Mucosa of descending colon (tissue), 3 donors: ENCODE measurements around the gene GATA5. TPM values are rescaled to one million over a fixed set of nuclear protein-coding genes. Genes with fewer than 3 reads are reported as not detected.

ENCODE experiments used
- ATAC-seq: fragments of 200-7000 bp; cut with Tn5 transposase; one replicate; pipeline ENCODE4 v1.9.1; 2020; ENCODE audit warnings: mild to moderate bottlenecking, moderate library complexity
- DNase-seq, 3 donors: peaks; one replicate each; pipeline ENCODE4 v3.0.0-alpha.2; 2020
- H3K36me3 ChIP-seq: fragments of 200-600 bp; one replicate; pipeline ENCODE4 v1.8.0; 2021; ENCODE audit warnings: low read depth, mild to moderate bottlenecking
- H3K4me1 ChIP-seq: fragments of 200-600 bp; one replicate; pipeline ENCODE4 v1.8.0; 2021; ENCODE audit warnings: low read depth, mild to moderate bottlenecking
- H3K4me3 ChIP-seq: fragments of 200-600 bp; one replicate; pipeline ENCODE4 v1.8.0; 2021; ENCODE audit warnings: mild to moderate bottlenecking
- H3K9me3 ChIP-seq: fragments of 200-600 bp; one replicate; pipeline ENCODE4 v1.8.0; 2021; ENCODE audit warnings: mild to moderate bottlenecking
- CTCF ChIP-seq: fragments of 200-600 bp; IDR thresholded peaks from one replicate; pipeline ENCODE4 v1.8.0; 2022; ENCODE audit warnings: antibody characterized with exemption, mild to moderate bottlenecking
- intact Hi-C, 2 donors: fragments of 100-400 bp; cut with DNase I in 1 of 2; cut with micrococcal nuclease in 1 of 2; formaldehyde crosslinking; loops; one replicate each; pipeline versions ENCODE4 v1.11.0 to v1.11.1; 2022; cut with DNase I, micrococcal nuclease
- total RNA-seq, 3 donors: library from RNA; stranded (reverse); fragmentation: NEBNext Ultra II Directional in 2 of 3; extraction: Animal tissue kit (Norgen Biotek cat#: 25700) in 2 of 3; gene quantifications; one replicate each; pipeline versions ENCODE4 v1.2.1 to v1.2.4, GENCODE V29; 2021 to 2023
- donor health status: DM: no; HTN: no; CAD: no; lungs with moderate emphysema.
- donor health status: DM: no; HTN: no; CAD: no.
- donor health status: DM: no; HTN: yes; CAD: no.

Gene GATA5
- total RNA-seq, 3 donors from 2014 or later = 0.14 to 0.22 TPM; not detected in 1

GRCh38 chr20:62459488-62459887 is 16.3 kb downstream of the GATA5 start:
- DNase-seq (no peak), ATAC-seq (no peak)
- TF ChIP-seq CTCF = no peak
- Histone ChIP-seq H3K4me1 (no peaks in the 10 kb centered on the region), H3K36me3 (no peaks in the 10 kb centered on the region), H3K4me3 (no peak overlapping the region), H3K9me3 (no peaks in the 10 kb centered on the region)
- intact Hi-C loops = no loop called here

- TF ChIP-seq CTCF = no peak
- Histone ChIP-seq H3K36me3 (no peaks in the 10 kb centered on the region), H3K4me3 (no peak overlapping the region), H3K4me1 (no peaks in the 10 kb centered on the region), H3K9me3 (no peaks in the 10 kb centered on the region)
- DNase-seq (no peak), ATAC-seq (no peak)
- intact Hi-C loops = no loop called here
Observed at GRCh38 chr20:62458275-62459251, 17.2 kb downstream of the GATA5 start.

DNA sequence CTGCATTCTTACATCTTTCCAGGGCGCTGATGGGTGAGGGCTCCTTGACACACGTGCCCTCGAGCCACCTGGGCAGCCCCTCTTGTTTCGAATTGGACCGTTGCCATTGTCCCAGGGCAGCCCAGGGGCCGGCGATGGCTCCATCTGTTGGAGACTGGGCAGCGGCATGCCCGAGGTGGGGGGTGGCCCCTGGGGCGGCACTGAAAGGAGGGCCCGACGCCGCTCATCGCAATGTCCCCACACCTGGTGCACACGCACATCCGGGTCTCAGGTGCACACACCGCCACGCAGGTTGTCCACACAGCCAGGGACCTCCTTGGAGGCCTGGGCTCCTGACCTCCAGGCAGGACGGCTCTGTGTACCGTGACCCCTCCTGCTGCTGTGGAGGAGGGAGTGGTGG is 18.0 kb downstream of the GATA5 start:
- Histone ChIP-seq H3K9me3 (no peaks in the 10 kb centered on the region), H3K36me3 (no peaks in the 10 kb centered on the region), H3K4me1 (no peaks in the 10 kb centered on the region), H3K4me3 (no peak overlapping the region)
- DNase-seq (no peak), ATAC-seq (no peak)
- TF ChIP-seq CTCF = no peak
- intact Hi-C loops = no loop called here

DNA sequence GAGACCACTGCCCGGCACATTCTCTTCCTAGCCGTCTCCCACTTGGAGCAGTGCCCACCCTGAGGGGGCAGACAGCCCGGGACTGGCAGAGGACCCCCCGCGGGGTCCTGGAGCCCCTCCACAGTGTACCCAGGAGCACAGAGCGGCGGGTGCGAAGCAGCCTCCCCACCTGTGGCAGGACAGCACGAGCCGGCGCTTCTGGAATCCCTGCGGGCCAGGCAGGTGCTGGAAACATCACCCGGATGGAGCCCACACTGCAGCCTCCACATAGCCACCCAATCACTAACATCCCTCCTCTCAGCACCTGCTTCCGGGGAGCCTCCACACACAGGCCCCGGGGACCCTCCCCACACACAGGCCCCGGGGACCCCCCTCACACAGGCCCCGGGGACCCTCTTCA is 18.7 kb downstream of the GATA5 start:
- ATAC-seq (no peak), DNase-seq (no peak)
- Histone ChIP-seq H3K4me3 (no peak overlapping the region), H3K36me3 (no peaks in the 10 kb centered on the region), H3K9me3 (no peaks in the 10 kb centered on the region), H3K4me1 (no peaks in the 10 kb centered on the region)
- intact Hi-C loops = no loop called here
- TF ChIP-seq CTCF = no peak

DNA sequence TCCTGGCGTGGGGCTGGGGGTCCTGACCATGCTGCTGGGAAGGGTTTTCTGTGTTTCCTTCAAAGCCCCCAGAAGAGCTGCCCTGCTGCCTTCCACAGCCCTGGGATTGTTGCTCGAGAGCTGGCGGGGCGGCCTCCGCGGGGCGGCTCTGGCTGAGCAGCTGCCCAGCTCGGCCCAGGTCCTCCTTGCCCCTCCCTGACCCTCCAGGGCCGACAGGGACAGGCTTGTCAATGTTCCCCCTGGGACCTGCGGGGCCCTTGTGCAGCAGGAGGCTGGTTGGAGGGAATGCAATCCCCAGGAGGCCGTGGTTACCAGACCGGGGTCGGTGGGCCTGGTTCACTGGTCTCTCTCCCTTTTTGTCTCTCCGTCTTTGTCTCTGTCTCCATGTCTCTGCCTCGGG is 19.9 kb downstream of the GATA5 start:
- no peaks in the 10 kb centered on the region for H3K36me3 ChIP-seq
- no peaks in the 10 kb centered on the region for H3K4me1 ChIP-seq
- no peaks in the 10 kb centered on the region for H3K9me3 ChIP-seq
- intact Hi-C loops = no loop called here
- no peak overlapping the region for H3K4me3 ChIP-seq
- ATAC-seq (no peak), DNase-seq (no peak)
- TF ChIP-seq CTCF = no peak
